Fibroblast of pulmonary artery (primary cell): ENCODE measurements around the gene AKAP8.
A peak's percentile ranks its signal among the peaks of the same experiment; 100 is the strongest.

Experiments used
- DNase-seq: peaks from one replicate; pipeline ENCODE4 v3.0.0-alpha.2; 2010; ENCODE audit warnings: low read depth
- H3K4me3 ChIP-seq: replicated peaks from 2 replicates; pipeline ENCODE4 v1.5.1; 2011; ENCODE audit warnings: low read depth, mild to moderate bottlenecking, control low read depth, low read length, moderate library complexity
- CTCF ChIP-seq: IDR thresholded peaks from 2 replicates; pipeline ENCODE4 v1.5.1; 2011; ENCODE audit warnings: mild to moderate bottlenecking, control low read depth, low read length, inconsistent platforms; ENCODE audit errors: missing control alignments

AKAP8 gene

GRCh38 chr19:15379083-15379998 is at the start of gene AKAP8:
AKAP8 (minus strand) TSS chr19:15379787; CDS start chr19:15379731, 56 bp downstream.
- DNase-seq, result peak; percentile 99
- TF ChIP-seq CTCF, result no peak

GRCh38 chr19:15427991-15428471 is 48.4 kb upstream of the AKAP8 start:
- TF ChIP-seq CTCF, result no peak
- DNase-seq, result no peak

More at GRCh38 chr19:15379083-15379998, at the start of gene AKAP8:
- H3K4me3 ChIP-seq, result peak within 1 kb of the TSS; percentile 99

GRCh38 chr19:15427350-15427700 is 47.7 kb upstream of the AKAP8 start:
- no peak for DNase-seq
- no peak for TF ChIP-seq CTCF
- no peak overlapping the region for H3K4me3 ChIP-seq

More at GRCh38 chr19:15427991-15428471, 48.4 kb upstream of the AKAP8 start:
- no peak overlapping the region for H3K4me3 ChIP-seq

- no peak for DNase-seq
- no peak overlapping the region for H3K4me3 ChIP-seq
- no peak for TF ChIP-seq CTCF
Measured at GRCh38 chr19:15426485-15427349, 47.1 kb upstream of the AKAP8 start.

GRCh38 chr19:15425321-15425950 is 45.8 kb upstream of the AKAP8 start:
- no peak overlapping the region for H3K4me3 ChIP-seq
- DNase-seq, result no peak
- TF ChIP-seq CTCF, result no peak

- TF ChIP-seq CTCF, result no peak
- no peak overlapping the region for H3K4me3 ChIP-seq
- DNase-seq, result no peak
Measured at GRCh38 chr19:15424692-15425272, 45.2 kb upstream of the AKAP8 start.
